Transverse colon (tissue), 4 donors: ENCODE results near the gene CACNA1B. TPM values are rescaled to one million over a fixed set of nuclear protein-coding genes. Genes with fewer than 3 reads are reported as not detected.

Source experiments
- DNase-seq: peaks from one replicate; pipeline ENCODE4 v3.0.0-alpha.2; 2019
- H3K27ac ChIP-seq, 4 donors: fragments of 200-600 bp; sonication (generic); 2 replicates each; pipeline ENCODE4 v1.5.1; 2016 to 2018; ENCODE audit warnings: inconsistent platforms in 4 of 4
- H3K27me3 ChIP-seq: fragments of 200-600 bp; sonication (generic); 2 replicates; pipeline ENCODE4 v1.5.1; 2017; ENCODE audit warnings: inconsistent platforms
- H3K36me3 ChIP-seq, 4 donors: fragments of 200-600 bp; sonication (generic); 2 replicates each; pipeline ENCODE4 v1.5.1; 2017 to 2019; ENCODE audit warnings: inconsistent platforms in 4 of 4
- H3K4me1 ChIP-seq, 4 donors: fragments of 200-600 bp; sonication (generic); 2 replicates each; pipeline ENCODE4 v1.5.1; 2017 to 2020; ENCODE audit warnings: inconsistent platforms in 4 of 4
- H3K4me3 ChIP-seq, 4 donors: fragments of 200-600 bp; sonication (generic); 1 replicate in 1 of 4; 2 replicates in 3 of 4; pipeline versions ENCODE4 v1.5.1 to v1.6.1; 2017 to 2019; ENCODE audit warnings: inconsistent platforms in 4 of 4
- H3K9me3 ChIP-seq, 2 donors: fragments of 200-600 bp; sonication (generic); 2 replicates each; pipeline ENCODE4 v1.5.1; 2017 to 2019; ENCODE audit warnings: inconsistent platforms in 2 of 2
- EP300 ChIP-seq: sonication (generic); formaldehyde crosslinking; IDR thresholded peaks from one replicate; pipeline ENCODE4 v1.6.1; 2017; ENCODE audit warnings: antibody characterized with exemption, low read depth
- POLR2A ChIP-seq: fragments of 450-650 bp; IDR thresholded peaks from one replicate; pipeline ENCODE4 v1.6.1; 2016; ENCODE audit warnings: antibody characterized with exemption, mild to moderate bottlenecking, moderate library complexity
- POLR2AphosphoS5 ChIP-seq, 3 donors: sonication (generic); formaldehyde crosslinking; IDR thresholded peaks; one replicate each; pipeline ENCODE4 v1.6.1; 2016; ENCODE audit warnings: antibody characterized with exemption in 3 of 3
- WGBS, 2 donors: methylation state at CpG; one replicate each; pipeline ENCODE4 v1.1.5; 2018; ENCODE audit warnings: low coverage in 1 of 2; 5-methylcytosine and 5-hydroxymethylcytosine counted together
- in situ Hi-C, 4 donors: fragments of 200-750 bp; cut with MboI; loops; one replicate each; pipeline versions ENCODE4 v1.15.0 to v1.15.1; 2017; ENCODE audit warnings: low sequenced_read_pairs in 3 of 4, low pct_ligation_motif_present in 1 of 4, low pct_unique_long_range_greater_than_20kb in 1 of 4
- intact Hi-C: fragments of 100-400 bp; cut with DNase I; formaldehyde crosslinking; loops from one replicate; pipeline ENCODE4 v1.15.1; 2023; ENCODE audit warnings: low total_unique reads
- total RNA-seq, 4 donors: library from RNA; depleted of rRNA; stranded (reverse); fragments of >200 nt; gene quantifications; one replicate each; pipeline ENCODE4 v1.1.0, GENCODE V29; 2016
- TF ChIP-seq, protein P1 (sequence below), 5 experiments: fragments of 200-600 bp in 3 of 5; fragments of 450-650 bp in 2 of 5; sonication (generic) in 3 of 5; IDR thresholded peaks; 1 replicate in 2 of 5; 2 replicates in 3 of 5; pipeline ENCODE4 v1.5.1; 2016 to 2017; ENCODE audit warnings: antibody characterized with exemption in 5 of 5, inconsistent platforms in 3 of 5, mild to moderate bottlenecking in 2 of 5, moderate library complexity in 1 of 5

Gene CACNA1B
- total RNA-seq, 4 donors from 2014 or later: 0.27 to 0.40 (median 0.35) TPM

DNA sequence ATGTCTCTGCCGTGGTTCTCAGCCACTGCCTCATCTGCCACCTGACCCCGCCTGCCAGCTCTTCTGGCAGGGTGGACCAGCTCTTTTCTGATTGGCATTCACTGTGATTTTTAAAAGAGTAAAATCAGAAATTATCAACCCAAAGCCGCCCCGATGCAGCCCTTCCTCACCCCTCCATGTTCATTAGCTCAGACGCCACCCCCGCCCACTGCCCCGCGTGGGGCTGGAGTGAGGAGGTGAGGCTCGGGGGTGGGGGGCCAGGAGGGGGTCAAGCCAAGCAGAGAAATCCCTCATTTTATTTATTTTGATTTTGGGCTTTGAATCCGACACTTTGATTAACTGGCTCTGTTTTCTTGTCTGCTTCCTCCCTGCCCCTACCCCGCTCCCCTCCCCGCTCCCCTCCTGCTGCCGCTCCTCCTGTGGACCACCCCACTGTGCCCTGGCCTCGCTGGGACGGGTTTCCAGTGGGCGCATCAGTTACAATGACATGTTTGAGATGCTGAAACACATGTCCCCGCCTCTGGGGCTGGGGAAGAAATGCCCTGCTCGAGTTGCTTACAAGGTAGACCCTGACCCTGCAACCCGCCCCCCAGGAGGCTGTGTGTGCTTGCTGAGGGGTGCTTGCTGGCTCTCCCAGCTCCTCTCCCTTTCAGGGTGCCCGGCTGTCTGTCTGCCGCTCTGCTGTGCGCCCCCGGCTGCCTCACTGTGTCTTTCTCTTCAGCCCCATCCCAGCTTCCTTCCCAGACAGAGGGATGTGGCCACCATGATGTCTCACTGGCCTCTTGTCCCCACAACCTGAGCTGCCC, 224.9 kb downstream of the CACNA1B start:
- Histone ChIP-seq H3K9me3 (no peaks in the 10 kb centered on the region), H3K27me3 (no peaks in the 10 kb centered on the region), H3K36me3 (no peaks in the 10 kb centered on the region), H3K4me3 (no peak overlapping the region), H3K4me1 (no peaks in the 10 kb centered on the region), H3K27ac (no peak overlapping the region)
- in situ Hi-C loops: no loop called here
- WGBS, 2 donors: 0 to 73% methylated on average over 1 to 23 of the region's 23 CpGs
- no peak for DNase-seq
- intact Hi-C loops: no loop called here
- no peak for TF ChIP-seq POLR2A
- TF ChIP-seq, protein P1, sequence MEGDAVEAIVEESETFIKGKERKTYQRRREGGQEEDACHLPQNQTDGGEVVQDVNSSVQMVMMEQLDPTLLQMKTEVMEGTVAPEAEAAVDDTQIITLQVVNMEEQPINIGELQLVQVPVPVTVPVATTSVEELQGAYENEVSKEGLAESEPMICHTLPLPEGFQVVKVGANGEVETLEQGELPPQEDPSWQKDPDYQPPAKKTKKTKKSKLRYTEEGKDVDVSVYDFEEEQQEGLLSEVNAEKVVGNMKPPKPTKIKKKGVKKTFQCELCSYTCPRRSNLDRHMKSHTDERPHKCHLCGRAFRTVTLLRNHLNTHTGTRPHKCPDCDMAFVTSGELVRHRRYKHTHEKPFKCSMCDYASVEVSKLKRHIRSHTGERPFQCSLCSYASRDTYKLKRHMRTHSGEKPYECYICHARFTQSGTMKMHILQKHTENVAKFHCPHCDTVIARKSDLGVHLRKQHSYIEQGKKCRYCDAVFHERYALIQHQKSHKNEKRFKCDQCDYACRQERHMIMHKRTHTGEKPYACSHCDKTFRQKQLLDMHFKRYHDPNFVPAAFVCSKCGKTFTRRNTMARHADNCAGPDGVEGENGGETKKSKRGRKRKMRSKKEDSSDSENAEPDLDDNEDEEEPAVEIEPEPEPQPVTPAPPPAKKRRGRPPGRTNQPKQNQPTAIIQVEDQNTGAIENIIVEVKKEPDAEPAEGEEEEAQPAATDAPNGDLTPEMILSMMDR (IDR thresholded peaks at IDR 0.05): no peak

DNA sequence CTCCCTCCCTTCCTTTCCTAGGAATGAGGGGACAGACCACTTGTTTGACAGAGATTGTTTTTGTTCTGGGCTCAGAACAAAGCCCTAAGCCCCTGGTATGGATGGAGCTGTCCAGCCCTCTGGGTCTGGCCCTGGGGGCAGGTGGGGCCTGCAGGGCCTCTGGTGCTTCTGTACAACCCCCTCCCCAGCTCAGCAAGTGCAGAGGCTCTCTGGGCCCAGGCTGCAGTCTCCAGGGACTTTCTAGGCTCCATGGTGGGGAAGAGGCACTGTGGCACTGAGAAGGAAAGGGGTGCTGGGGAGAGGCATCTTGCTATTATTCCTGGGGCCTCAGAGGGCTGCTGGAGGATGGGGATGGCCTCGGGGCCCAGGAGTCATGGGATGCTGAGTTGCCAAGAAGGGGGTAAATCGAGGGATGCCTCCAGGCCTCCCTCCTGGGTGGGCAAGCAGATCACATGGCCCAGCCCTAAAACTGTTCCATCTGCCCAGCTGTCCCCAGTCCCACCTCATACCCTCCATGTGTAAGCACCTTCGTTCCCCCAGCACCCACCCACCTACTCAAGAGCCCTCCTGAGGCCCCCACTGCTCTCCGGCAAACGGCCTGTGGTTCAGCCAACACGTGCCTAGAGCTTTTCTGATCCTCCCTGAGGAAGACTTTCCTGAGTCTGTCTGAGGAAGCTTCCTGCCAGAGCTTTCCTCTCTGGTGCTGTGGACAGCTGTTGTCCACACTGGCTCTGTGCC, 225.7 kb downstream of the CACNA1B start:
- intact Hi-C loops (no loop called here), in situ Hi-C loops (no loop called here)
- H3K27me3 ChIP-seq: no peaks in the 10 kb centered on the region
- no peaks in the 10 kb centered on the region for H3K36me3 ChIP-seq
- WGBS, 2 donors: 66% methylated on average over 6 of the region's 6 CpGs; no CpG with 5 or more reads in 1 of the 2 donors
- H3K9me3 ChIP-seq: no peaks in the 10 kb centered on the region
- no peak overlapping the region for H3K27ac ChIP-seq
- no peak for DNase-seq
- no peak overlapping the region for H3K4me3 ChIP-seq
- H3K4me1 ChIP-seq: no peaks in the 10 kb centered on the region
- TF ChIP-seq POLR2A (no peak), EP300 (no peak), POLR2AphosphoS5 (IDR thresholded peaks at IDR 0.05) (no peak)
- TF ChIP-seq, protein P1 (IDR thresholded peaks at IDR 0.05): no peak

DNA sequence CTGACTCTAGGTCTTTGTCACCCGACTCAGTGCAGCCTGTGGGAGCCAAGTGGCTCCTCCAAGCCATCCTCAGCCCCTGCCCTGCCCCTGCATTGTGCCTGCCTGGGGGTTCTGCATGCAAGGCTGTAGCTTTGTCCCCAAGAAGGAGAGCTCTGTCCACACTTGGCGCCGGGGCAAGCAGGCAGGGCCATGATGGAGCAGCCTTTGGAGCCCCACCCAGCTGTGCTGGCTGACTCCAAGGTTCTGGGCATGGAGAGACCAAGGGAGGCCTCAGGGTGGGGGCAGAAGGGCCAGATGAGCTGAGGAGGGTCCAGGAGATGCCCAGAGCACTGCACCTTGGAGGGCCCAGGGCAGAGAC, 226.2 kb downstream of the CACNA1B start:
- no peaks in the 10 kb centered on the region for H3K9me3 ChIP-seq
- WGBS, 2 donors: 42% methylated on average over 3 of the region's 3 CpGs; no CpG with 5 or more reads in 1 of the 2 donors
- in situ Hi-C loops: no loop called here
- H3K4me1 ChIP-seq: no peaks in the 10 kb centered on the region
- H3K27ac ChIP-seq: no peak overlapping the region
- DNase-seq: no peak
- H3K4me3 ChIP-seq: no peak overlapping the region
- TF ChIP-seq EP300: no peak
- TF ChIP-seq, protein P1 (IDR thresholded peaks at IDR 0.05): no peak
- no peak for TF ChIP-seq POLR2AphosphoS5 (IDR thresholded peaks at IDR 0.05)
- TF ChIP-seq POLR2A: no peak
- no peaks in the 10 kb centered on the region for H3K27me3 ChIP-seq
- intact Hi-C loops: no loop called here
- H3K36me3 ChIP-seq: no peaks in the 10 kb centered on the region

DNA sequence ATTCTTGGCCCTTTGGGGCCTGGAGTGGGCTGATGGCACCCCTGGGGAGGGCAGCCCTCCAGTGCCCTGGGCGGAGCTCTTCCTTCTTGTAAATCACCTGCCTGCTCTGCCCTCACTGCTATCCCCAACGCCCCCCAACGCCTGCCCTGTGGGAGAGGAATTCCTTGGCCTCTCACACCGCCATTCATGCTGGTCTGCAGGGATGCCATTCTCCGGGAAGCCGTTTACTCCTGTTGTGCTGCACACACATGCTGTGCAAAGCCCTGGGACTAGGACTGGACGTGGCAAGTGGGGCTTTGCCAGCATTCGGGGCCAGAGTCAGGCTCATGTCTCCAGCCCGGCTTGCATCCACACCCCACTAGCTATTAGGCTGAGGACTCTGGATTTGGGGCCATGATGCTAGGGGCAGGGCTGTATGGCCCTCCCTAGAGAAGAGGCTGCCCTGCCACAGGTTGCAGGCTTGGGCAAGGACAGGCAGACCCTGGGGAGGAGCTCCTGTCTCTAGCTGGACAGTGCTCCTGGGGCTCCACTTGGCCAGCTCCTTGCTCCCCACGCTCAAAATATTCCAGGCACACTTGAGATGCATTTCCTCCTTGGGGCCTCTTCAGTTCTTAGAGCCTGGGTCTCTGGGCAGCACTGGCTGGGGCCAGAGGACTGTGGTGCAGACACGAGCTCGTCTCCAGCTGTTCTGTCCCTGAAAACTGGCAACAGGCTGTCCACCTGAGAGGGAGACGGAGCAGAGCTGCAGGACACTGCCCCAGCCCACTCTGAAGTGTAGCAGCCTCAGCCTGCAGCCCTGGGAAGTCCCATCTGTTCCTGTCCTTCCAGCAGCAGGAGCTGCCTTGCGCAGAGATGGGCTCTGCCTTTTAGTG, 226.9 kb downstream of the CACNA1B start:
- no peaks in the 10 kb centered on the region for H3K27me3 ChIP-seq
- intact Hi-C loops (no loop called here), in situ Hi-C loops (no loop called here)
- H3K4me3 ChIP-seq: no peak overlapping the region
- H3K4me1 ChIP-seq: no peaks in the 10 kb centered on the region
- DNase-seq: no peak
- TF ChIP-seq POLR2A (no peak), EP300 (no peak), POLR2AphosphoS5 (IDR thresholded peaks at IDR 0.05) (no peak)
- TF ChIP-seq, protein P1 (IDR thresholded peaks at IDR 0.05): no peak
- no peaks in the 10 kb centered on the region for H3K9me3 ChIP-seq
- no peaks in the 10 kb centered on the region for H3K36me3 ChIP-seq
- H3K27ac ChIP-seq: no peak overlapping the region
- WGBS, 2 donors: 66% methylated on average over 14 of the region's 14 CpGs; no CpG with 5 or more reads in 1 of the 2 donors
